ENCODE measurements around the gene LMCD1. TPM values are rescaled to one million over a fixed set of nuclear protein-coding genes. Genes with fewer than 3 reads are reported as not detected.

Gene LMCD1
- total and polyA plus RNA-seq, 2 of the 8 experiments (the other 6 are each of a cell fraction or from before 2014, with no cell fraction given), result 12.3 to 26.5 TPM

- no peak for TF ChIP-seq CHD7 (IDR thresholded peaks at IDR 0.05; ENCODE audit: insufficient replicate concordance, low read length)
- TF ChIP-seq PHF8 (conservative IDR thresholded peaks at IDR 0.05; ENCODE audit: low read depth, low read length), result no peak
- no peak for TF ChIP-seq JUN (IDR thresholded peaks at IDR 0.05; ENCODE audit: low read depth, low read length)
- TF ChIP-seq KDM1A (IDR thresholded peaks at IDR 0.05; ENCODE audit: borderline replicate concordance, low read length), result no peak
- TF ChIP-seq MAFK (IDR thresholded peaks at IDR 0.05; ENCODE audit: low read depth, low read length), result no peak
- no peak for TF ChIP-seq MAX (IDR thresholded peaks at IDR 0.05)
- TF ChIP-seq GABPA (IDR thresholded peaks at IDR 0.05; ENCODE audit: borderline replicate concordance, insufficient read depth, low read length), result no peak
- TF ChIP-seq SP4 (IDR thresholded peaks at IDR 0.05; ENCODE audit: low read length), result no peak
- TF ChIP-seq TAF7 (optimal IDR thresholded peaks at IDR 0.05; ENCODE audit: borderline replicate concordance, low read depth, low read length), result no peak
These were observed 10.1 kb upstream of the LMCD1 start (continued) for GRCh38 chr3:8491271-8492144.

All from H1 (cell line).